Activated CD8-positive, alpha-beta memory T cell treated with anti-CD3 and anti-CD28 coated beads, Interleukin-2, amount 50 U/mL, for 1 hour (primary cell): ENCODE measurements around the gene SPINDOC.
"Not testable (repeated sequence)": the region's sequence is repeated elsewhere in the genome, so short reads cannot be mapped to it uniquely, and the experiment has no call there.

Source experiments
- DNase-seq: peaks from one replicate; pipeline ENCODE4 v3.0.0-alpha.2; 2020; ENCODE audit errors: extremely low read depth

Gene SPINDOC

GRCh38 chr11:63785823-63786222, 27.4 kb upstream of the SPINDOC start:
- DNase-seq, result no peak

DNA sequence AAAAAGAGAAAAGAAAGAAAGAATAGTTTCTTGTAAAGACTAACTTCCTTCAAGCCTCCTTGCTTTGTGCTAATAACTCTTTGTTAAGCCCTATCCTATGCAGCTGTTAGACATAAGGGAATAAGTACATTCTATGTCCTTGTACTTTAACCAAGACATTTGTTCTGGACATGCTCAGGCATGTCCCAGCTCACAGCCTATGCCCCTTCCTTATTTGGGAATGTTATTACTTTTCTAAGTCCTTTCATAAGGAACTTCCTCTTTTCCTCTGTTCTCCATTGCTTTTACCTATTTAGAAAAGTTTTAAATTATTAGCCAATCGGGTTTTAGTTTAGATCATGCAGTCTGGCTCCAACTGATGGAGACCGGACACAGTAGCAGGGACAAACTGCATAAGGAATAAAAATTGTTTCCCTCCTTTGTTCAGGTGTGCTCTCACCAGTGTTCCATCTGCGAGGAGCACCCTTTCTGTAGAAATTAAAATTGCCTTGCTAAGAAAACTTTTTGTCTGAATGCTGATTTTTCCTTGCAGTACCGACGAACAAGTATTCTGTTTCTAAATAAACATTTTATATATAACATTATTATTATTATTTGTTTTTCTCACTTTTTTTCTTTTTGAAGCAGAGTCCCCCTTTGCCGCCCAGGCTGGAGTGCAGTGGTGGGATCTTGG, 21.6 kb upstream of the SPINDOC start:
- no peak for DNase-seq

DNA sequence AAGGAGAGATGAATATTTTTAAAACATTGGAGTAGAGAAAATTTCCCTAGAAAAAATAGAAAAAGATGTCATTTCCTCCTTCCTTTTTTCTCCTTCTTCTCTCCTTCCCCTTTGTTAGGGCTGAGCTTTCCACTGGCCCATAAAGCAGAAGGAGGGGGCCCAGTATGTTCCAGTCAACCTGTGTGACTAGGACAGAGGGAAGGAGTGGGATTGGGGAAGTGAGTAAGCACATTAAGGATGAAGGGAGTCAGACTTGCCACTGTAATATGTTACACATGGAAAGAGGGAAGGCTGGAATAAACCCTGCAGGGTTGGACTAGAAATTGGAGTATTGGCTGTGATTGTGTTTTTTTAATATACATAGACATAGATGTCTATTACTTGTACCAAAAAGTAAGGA, 20.1 kb upstream of the SPINDOC start:
- DNase-seq, result no peak

DNA sequence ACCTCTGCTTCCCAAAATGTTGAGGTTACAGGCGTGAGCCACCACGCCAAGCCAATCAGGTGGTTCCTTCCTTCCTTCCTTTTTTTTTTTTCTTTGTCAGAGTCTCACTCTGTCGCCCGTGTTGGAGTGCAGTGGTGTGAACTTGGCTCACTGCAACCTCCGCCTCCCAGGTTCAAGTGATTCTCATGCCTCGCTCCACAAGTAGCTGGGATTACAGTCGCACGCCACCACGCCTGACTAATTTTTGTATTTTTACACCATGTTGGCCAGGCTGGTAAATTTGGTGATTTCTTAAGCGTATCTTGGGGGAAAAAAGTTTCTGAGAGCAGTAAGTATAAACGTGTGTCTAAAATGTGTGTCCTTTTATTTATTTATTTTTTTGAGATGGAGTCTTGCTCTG, 18.2 kb upstream of the SPINDOC start:
- no peak for DNase-seq

GRCh38 chr11:63800921-63801320, 12.3 kb upstream of the SPINDOC start:
- DNase-seq, result no peak

DNA sequence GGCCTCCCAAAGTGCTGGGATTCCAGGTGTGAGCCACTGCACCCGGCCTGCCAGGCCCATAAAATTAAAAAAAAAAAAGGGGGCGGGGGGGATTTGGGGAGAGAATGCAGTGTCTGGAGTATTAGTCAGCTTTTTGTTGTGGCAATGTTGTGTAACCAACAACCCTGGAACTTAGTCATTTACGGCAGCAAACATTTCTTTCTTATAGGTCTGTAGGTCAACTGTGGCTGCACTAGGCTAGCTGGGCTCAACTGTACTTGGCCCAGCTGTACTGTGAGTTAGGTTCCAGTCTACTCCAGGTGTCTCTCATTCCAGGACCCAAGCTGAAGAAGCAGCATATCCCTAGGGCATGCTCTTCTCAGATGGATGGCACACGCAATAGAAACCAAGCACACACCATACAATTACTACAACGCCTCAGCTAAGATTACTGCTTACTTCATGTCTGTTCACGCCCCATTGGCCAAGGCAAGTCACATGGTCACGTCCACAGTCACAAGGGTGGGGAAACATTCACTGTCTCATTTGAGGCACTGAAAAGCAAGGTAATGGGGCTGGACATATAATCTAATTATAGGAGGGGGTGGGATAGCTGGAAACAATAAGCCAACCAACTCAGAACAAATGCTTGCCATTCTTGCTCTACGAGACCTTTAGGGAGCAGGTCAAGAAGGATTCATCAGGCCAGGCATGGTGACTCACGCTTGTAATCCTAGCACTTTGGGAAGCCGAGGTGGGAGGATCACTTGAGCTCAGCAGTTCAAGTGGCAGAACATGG, 10.4 kb upstream of the SPINDOC start:
- DNase-seq, result no peak

DNA sequence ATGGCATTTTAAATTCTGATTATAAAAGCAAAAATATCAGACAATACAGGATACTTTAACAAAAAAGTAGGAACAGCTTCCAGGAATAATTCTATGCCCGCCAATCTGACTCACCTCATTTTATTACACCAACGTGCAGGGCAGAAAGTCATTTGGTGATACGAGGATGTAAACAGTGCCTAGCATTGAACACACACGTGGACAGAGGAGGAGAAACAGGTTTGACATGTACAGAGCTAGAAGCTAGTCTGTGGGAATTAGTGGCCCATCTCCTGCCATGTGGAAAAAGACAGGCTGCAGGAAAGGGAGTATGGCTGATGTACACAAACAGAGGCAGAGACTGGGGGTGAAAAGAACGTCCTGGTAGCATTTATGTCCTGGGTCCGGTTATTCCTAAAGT, 9.0 kb upstream of the SPINDOC start:
- no peak for DNase-seq

GRCh38 chr11:63805844-63806415, 7.3 kb upstream of the SPINDOC start:
- DNase-seq, result no peak

GRCh38 chr11:63810383-63810782, 2.9 kb upstream of the SPINDOC start:
- not testable (repeated sequence) for DNase-seq

DNA sequence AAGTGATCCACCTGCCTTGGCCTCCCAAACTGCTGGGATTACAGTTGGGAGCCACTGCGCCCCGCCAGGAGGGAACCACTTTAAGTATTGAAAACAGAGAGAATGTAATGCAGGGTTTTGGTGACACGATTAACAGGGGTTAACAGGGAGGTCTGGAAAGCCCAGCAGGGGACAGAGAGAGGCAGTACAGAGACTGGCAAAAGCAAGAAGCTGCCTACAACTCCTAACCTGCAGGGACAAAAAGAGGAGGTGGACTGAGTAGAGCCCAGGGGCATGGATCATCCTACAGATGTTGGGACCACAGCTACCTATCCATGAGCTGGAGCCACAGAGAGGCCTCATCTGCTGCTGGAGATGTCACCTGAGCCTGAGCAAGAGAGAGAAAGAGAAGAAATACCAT, 1.7 kb upstream of the SPINDOC start:
- no peak for DNase-seq

- no peak for DNase-seq
Measured at GRCh38 chr11:63813563-63814382, 517 bp downstream of the SPINDOC start.

GRCh38 chr11:63814383-63814736, 1.1 kb downstream of the SPINDOC start:
- DNase-seq, result no peak

DNA sequence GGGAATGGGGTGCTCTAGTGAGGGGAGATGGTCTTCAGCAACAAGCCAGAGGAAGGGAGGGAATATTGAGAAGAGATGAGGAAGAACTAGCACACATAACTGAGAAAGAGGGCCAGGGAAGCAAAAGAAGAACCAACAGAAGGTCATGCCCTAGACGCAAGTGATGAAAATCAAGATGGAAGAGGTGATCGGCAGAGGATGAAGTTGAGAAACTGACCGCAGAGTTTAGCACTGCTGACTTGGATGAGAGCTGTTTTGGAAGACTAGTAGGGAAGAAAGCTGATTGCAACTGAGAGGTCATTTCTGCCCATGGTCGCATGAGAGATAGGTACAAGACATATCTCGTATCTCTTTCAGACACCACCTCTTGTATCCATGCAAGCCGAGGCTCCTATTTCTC, 2.9 kb downstream of the SPINDOC start:
- DNase-seq, result no peak

- DNase-seq, result no peak
Measured at GRCh38 chr11:63816732-63817131, 3.5 kb downstream of the SPINDOC start.

DNA sequence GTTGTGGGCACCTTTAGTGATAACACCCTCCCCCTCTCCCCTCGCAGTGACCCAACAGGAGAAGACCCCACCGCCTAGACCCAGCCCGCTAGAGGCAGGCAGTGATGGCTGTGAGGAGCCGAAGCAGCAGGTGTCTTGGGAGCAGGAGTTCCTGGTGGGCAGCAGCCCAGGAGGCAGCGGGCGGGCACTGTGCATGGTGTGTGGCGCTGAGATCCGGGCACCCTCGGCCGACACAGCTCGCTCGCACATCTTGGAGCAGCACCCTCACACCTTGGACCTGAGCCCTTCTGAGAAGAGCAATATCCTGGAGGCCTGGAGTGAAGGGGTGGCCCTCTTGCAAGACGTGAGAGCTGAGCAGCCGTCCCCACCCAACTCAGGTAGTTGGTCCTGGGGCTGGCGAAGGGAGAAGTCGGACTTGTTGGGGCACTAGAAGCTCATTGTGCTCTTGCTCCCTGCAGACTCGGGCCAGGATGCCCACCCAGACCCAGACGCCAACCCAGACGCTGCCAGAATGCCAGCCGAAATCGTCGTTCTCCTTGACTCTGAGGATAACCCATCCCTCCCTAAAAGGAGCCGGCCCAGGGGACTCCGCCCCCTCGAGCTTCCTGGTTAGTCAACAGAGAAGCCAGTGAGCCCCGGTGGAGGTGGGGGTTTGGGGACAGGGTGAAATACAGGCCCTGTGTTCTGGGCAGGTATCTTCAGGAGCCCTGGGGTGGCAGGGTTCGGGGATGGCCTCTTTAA, 4.7 kb downstream of the SPINDOC start:
- DNase-seq, result no peak

GRCh38 chr11:63818609-63819008, 5.4 kb downstream of the SPINDOC start:
- DNase-seq, result no peak

- DNase-seq, result no peak
Measured at GRCh38 chr11:63821411-63821810, 8.2 kb downstream of the SPINDOC start.

DNA sequence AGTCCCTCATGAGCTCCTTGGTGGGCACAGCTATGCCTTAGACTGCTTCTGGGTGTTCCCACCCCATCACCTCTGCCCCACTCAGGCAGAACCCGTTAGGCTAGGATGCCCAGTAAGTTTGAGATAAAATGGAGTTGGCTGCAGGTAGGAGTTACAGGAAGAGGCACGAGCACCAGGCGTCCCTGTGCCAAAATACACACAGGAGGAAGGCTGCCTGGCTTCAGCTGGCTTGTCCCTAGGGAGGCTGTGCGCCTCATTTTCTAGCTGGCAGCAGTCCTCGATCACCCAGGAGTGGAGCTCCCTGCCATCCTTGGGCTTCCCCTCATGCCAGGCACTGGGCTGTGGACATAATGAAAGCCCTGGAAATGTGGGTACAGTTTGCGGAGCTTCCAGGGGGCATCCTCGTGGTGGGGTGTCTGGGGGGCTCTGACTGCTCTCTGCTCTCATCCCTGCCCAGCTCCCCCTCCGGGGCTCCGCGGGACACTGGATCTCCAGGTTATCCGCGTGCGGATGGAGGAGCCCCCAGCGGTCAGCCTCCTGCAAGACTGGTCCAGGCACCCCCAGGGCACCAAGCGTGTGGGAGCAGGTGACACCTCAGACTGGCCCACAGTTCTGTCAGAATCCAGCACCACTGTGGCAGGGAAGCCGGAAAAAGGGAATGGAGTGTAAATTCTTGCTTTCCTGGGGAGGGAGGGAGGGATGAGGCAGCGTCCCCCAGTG, 13.4 kb downstream of the SPINDOC start:
- no peak for DNase-seq

GRCh38 chr11:63829823-63830489, 16.7 kb downstream of the SPINDOC start:
- DNase-seq, result no peak

DNA sequence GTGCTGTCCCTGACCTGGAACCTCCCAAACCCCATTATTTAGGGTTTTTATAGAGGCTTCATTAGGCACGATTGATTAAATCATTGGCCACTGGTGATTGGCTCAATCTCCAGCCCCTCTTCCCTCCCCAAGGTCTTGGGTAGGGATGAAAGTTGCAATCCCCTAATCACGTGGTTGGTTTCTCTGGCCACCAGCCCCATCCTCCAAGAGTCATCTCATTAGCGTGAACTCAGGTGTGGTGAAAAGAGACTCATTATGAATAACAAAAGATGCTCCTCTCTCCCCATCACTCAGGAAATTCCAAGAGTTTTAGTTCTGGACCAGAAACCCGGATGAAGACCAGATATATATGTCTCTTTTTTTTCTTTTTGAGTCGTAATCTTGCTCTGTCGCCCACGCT, 18.1 kb downstream of the SPINDOC start:
- no peak for DNase-seq
